LoVo (cell line): Measurements from ENCODE around the gene GRM4.
"Not testable (repeated sequence)": the region's sequence is repeated elsewhere in the genome, so short reads cannot be mapped to it uniquely, and the experiment has no call there.

ENCODE experiments used
- DNase-seq: peaks from one replicate; pipeline ENCODE4 v3.0.0-alpha.2; 2016; ENCODE audit warnings: low spot score

Gene GRM4

GRCh38 chr6:34020807-34021553, 124.9 kb downstream of the GRM4 start:
- no peak for DNase-seq

DNA sequence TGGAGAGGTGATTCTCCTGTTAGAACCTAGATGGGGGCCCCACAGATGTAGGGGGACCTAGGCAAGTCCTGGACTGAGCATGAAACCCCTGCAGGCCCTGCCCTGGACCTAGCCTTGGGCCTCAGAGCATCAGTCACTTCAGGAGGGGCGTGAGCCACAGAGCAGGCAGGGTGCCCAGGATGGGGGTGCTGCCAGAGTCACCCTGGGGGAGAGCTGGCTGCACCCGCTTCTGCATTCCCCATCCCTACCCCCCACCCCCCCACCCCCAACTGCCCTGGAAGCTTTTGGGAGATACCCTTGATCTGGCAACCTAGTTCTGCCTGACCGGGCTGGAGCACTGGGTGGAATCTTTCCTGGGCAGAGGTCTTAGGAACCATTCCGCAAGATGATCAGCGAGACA, 125.6 kb downstream of the GRM4 start:
- DNase-seq: no peak

GRCh38 chr6:34018961-34019606, 126.8 kb downstream of the GRM4 start:
- no peak for DNase-seq

- DNase-seq: no peak
Observed at GRCh38 chr6:34018026-34018425, 127.9 kb downstream of the GRM4 start.

GRCh38 chr6:34017106-34017805, 128.6 kb downstream of the GRM4 start:
- DNase-seq: no peak

- not testable (repeated sequence) for DNase-seq
Observed at GRCh38 chr6:34016573-34016972, 129.3 kb downstream of the GRM4 start.

GRCh38 chr6:34015586-34015985, 130.3 kb downstream of the GRM4 start:
- no peak for DNase-seq

GRCh38 chr6:34011264-34011663, 134.6 kb downstream of the GRM4 start:
- no peak for DNase-seq

GRCh38 chr6:34005901-34006531, 139.9 kb downstream of the GRM4 start:
- DNase-seq: no peak

DNA sequence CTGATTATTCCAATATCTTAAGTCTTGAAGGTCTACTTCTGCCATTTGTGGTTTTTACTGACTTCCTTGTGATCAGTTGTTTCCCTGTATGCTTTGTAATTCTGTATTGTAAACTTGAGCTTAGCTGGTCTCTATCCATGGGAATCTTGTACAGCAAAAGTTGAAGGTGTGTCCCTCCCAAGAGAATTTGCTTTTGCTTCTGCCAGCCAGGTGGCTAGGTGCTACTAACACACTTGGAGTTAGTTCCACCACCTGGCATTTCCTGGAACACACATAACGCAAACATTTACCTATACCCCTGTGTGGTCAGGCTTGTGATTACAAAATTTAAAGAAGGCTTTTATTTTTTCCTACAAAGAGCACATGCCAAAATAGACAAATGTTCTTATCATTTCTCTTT, 141.2 kb downstream of the GRM4 start:
- DNase-seq: no peak

DNA sequence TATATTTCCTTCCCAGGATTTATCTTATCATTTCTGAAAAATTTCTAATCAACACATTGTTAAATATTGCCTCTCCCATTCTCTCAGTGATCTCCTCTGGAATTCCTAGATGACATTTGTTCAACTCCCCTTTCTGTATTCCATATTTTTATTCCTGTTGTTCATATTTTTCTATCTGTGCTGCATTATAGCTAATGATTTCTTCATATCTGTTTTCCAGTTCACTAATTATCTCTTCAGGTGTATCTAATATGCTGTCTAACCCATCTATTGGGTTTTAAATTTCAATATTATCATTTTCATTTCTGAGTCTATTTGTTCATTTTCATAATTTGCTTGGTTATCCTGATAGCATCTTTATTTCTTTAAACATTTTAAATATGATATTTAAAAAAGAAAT, 141.9 kb downstream of the GRM4 start:
- DNase-seq: no peak

- DNase-seq: no peak
Observed at GRCh38 chr6:34001706-34002621, 143.9 kb downstream of the GRM4 start.

GRCh38 chr6:34000281-34000680, 145.6 kb downstream of the GRM4 start:
- DNase-seq: no peak

DNA sequence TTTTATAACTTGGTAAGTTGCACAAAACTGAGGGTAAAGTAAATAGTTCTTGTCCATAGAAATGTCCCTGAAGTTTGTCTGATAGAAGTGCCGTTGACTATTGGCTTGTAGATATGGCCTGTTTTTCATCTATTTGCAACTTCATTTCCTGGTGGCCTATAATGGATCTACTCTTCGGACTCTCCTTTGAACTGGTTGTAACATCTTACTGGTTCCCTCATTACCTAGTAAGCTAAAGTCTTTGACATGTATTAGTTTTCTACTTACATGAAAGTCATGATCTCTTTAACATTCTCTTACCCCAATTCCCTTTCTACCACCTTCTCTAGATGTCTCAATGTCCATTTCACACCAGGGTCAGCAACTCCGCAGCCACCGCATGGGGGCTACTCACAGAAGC, 146.3 kb downstream of the GRM4 start:
- DNase-seq: no peak

DNA sequence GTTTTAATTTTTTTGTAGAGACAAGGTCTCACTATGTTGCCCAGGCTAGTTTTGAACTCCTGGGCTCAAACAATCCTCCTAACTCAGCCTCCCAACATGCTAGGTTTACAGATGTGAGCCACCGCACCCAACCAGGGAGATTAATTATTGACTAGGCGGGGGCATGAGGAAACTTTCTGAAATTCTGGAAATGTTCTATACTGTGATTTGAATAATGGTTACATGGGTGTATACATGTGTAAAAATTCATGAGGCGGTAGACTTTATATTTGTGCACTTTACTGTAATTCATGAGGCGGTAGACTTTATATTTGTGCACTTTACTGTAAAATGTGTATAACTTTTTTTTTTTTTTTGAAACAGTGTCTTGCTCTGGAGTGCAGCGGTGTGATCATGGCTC, 147.2 kb downstream of the GRM4 start:
- DNase-seq: no peak

GRCh38 chr6:33997265-33997664, 148.6 kb downstream of the GRM4 start:
- no peak for DNase-seq

DNA sequence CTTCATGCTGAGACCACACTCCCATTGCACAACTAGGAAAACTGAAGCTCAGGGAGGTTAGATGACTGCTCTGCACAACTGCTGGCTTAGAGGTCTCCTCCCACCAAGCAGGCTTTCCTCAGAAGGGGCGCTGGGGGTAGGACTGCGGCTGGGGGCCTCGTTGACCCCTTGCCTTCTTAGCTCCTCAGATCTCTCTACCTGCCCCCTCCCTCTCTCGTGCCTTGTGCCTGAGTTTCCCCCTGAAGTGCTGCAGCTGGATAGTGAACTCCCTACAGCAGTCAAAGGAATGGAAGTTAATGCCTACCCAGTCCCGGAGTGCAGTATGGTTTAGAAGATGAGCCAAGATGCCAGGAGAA, 149.8 kb downstream of the GRM4 start:
- no peak for DNase-seq

DNA sequence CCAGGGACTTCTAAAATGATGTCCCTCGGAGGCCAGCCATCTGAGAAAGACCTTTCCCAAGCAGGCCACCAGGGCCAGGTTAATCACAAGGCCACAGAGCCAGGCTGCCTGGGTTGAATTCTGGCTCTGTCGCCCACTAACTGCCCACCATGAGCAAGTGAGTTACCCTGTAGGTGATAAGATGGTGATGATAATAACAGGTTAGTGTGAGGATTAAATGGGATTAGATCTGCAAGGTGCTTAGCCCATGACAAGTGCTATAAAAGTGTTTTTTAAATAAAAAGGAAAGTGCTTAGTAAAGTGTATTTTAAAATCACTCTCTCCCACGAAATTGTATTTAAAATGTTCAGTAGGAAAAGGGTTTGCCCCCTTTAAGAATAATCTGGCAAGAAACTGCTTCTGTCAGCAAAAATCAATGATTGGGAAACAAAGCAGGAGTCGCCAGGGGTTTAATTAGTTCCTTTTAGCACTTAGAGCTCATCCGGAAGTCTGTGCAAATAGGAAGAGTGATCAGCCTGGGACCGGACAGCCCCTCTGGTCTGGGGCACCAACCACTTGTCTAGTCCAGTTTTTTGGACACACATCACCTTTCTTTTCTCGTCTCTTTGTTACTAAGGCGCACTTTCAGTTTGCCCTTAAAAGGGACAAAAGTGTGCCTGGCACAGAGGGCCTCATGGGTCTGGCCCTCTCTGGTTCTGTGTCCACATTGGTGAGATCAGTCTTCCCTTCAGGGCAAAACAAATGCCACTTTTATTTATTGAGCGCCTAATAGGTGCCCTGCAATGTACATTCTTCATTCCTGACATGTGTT, 150.4 kb downstream of the GRM4 start:
- no peak for DNase-seq

GRCh38 chr6:33994472-33995308, 151.2 kb downstream of the GRM4 start:
- DNase-seq: no peak
